GF-D8 (cell line): ENCODE measurements around the gene EVI5.
A peak's percentile ranks its signal among the peaks of the same experiment; 100 is the strongest.

Source experiments
- DNase-seq: peaks from one replicate; lab custom pipeline; 2025; lab: John Stamatoyannopoulos, UW

EVI5 gene

DNA sequence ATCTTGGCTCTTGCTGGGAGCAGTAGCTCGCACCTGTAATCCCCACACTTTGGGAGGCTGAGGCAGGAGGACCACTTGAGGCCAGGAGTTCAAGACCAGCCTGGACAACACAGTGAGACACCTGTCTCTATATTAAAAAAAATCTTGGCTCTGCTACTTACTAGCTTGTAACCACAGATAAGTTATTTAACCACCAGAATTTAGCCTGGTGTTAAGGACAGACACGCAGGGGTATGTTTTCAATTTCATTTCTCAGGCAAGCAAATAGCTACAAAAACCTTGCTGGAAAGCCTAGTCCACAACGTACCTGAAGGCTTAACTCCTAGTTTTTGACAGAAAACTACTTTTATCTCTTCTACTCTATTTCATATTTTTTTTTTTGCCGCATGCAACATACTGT, 273.4 kb downstream of the EVI5 start:
- no peak for DNase-seq

DNA sequence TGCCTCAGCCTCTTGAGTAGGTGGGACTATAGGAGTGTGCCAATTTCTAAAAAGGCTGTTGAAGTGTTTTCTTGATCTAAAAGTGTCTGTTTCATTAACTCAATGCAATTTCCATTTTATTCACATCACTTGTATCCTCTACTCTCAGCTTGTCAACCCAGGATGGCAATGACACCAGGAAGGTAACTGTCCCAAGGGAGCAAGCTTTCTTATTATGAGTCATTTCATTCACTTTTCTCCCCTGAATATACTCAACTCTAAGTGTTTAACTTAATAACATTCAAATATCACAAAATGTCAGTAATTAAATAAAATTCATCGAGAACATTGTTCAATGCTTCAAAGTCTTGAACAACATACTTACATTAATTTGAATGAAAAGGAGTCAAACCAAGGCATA, 275.3 kb downstream of the EVI5 start:
- DNase-seq = no peak

DNA sequence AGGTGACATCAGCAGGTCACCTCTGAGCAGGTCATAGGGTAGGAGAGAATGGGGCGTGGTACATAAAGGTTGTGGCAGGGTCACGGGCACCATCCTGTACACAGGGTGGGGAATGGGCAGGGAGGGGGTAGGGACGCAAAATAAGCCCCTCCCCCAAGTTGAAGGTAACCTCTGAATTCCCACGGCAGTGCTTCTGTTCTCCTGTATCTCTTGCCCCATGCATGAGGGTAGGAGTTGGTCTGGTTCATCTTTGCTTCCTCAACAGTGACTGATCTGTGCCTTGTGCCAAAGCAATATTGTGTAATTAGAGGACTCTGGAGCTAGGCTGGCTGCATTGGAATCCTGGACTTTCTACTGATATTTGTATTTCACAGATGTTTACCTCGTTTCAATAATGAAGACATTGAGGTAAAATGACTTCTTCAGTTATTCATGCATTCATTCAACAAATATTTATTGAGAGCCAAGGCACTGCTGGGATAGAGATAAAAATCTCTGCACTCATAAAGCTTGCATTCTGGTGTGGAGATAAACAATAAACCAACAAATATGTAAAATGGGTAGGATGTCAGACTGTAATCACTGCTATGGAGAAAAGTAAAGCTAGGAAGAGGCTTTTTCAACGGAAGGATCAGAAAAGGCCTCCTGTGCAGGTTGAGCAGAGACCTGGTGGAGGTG, 279.8 kb downstream of the EVI5 start:
- DNase-seq = no peak

DNA sequence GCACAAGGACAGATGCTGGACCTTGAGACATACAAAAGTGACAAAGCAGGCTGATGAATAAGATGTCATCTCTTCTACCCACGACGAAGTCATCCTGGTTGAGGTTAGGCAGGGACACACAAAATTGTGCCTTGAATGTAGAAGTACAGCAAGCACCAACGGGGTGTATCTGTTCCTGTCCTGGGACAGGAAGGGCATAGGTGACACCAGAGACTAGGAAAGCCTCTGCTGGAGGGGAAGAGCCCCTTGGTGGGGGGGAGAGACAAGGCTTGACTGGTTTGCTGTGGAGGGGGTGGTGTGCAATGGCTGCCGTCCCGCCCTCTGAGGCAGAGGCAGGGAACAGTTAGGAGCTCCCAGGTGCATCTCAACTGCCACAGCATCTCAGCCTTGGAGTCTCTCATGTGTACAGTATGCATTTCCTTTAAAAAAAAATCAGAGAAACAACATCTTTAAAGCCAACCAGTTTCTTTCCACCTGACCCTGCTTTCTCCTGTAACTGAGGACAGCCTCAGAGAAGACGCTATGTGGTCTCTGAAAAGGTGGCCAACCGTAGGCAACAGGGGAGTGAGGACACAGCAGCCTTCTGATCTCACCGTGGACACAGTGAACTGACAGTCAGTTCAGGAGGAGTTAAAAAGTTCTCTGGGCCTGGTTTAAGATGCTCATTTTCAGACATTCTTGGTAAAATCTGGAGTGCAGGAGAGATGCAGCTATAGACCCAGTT, 280.5 kb downstream of the EVI5 start:
- no peak for DNase-seq

DNA sequence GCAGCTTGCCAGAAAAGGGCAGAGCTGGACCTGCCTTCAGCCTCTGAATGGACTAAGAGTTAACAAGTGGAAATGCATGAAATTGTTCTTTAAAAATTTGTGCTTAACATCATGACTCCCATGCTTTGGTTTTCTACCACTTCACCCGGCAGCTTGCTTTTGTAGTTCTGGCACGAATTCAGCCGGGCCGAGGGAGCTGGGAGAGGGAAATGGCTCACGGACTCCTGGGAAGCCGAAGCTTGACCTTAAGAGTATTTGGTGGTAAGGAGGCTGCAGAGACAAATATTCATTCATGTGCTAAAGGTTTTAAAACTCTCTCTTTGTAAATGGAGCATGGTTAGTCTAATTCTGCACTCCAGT, 281.0 kb downstream of the EVI5 start:
- no peak for DNase-seq

DNA sequence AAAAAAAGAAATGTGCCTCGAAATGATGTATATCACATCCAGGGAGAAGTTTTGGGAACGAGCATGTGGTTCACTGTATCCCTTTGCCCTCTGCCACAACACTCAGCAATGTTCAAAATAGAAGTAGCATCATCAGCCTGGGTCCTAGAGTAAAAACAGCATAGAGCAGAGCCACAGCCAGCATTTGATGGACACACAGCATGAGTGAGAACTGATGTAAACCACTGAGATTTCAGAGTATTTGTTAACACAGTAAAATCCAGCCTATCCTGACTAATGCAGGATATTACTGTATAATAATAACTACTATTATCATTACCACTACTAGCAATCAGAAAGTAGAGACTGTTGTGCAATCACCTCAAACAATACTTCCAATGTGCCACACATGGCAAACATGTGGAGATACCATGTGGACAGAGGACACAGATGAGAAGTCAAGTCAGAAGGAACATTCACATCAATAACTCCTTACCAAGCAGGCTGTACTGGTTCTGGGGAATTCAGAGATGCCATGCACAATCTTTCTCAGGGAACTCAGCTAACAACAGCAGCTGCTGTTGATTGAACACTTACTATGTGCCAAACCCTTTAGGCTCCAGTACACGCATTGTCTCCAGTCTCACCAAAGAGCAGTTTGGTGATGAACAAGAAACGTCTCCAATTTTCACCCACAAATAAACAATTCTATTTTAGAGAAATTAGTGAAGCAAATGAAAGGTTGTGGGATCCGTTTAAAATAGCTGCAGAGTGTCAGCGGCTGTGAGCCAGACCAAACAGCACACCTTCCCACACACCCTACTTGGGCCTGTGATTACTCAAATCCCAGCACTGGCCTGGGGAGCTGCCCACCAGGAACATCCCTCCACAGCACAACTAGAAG, 281.6 kb downstream of the EVI5 start:
- DNase-seq = no peak

DNA sequence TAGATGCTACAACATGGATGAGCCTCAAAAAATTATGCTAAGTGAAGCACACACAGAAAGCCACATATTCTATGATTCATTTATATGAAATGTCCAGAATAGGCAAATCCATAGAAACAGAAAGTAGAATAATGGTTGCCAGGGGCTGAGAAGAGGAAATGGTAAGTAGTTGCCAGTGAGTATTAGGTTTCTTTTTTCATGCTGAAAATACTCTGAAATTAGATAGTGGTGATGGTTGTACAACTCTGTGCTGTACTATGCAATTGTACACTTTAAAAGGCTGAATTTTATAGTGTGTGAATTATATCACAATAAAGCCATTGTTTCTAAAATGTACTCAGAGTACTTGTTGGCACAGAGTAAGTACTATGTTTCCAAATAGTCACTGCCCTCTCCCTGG, 282.7 kb downstream of the EVI5 start:
- no peak for DNase-seq

DNA sequence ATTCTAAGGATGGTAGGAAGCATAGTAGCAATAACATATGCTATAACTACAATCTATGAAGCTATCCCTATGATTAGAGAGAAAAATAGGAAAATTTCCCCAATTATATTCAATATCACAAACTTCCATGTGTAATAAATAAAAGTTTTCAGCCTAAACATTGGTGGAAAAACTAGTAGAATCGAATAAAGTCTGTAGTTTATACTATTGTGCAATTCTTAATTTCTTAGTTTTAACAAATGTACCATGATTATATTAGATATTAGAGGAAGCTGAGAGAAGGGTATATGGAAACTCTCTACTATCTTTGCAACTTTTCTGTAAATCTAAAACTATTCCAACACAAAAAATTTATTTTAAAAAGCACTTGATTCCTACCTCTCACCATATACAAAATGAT, 284.4 kb downstream of the EVI5 start:
- no peak for DNase-seq

DNA sequence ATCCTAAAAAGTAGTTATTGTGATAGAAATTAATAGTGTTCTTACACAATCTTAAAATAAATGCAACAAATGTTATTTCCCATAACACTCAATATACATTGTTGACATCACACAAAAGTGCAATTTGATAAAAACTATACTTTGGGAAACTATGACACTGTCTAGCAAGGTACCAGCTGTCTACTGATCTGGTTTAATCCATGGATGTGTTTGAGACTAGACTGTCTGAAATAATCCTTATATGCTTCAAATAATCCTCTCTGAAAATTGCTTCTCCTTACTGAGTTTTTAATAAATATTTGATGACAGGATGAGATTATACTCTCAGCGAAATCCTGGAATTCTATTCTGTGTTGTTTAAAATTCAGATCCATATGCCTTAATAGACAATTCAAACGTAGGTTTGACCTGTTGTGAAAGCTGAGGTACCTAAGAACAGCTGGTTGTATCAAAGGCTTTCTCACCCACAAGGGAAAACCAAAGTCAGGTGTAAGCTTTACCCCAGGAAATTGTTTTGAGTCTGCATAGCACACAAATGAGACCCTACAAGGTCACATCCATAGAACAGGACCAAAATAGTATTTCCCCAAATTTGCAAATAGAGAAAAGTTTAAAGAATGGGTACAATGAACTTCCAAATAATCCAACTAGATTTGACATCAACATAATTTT, 289.4 kb downstream of the EVI5 start:
- DNase-seq = no peak

DNA sequence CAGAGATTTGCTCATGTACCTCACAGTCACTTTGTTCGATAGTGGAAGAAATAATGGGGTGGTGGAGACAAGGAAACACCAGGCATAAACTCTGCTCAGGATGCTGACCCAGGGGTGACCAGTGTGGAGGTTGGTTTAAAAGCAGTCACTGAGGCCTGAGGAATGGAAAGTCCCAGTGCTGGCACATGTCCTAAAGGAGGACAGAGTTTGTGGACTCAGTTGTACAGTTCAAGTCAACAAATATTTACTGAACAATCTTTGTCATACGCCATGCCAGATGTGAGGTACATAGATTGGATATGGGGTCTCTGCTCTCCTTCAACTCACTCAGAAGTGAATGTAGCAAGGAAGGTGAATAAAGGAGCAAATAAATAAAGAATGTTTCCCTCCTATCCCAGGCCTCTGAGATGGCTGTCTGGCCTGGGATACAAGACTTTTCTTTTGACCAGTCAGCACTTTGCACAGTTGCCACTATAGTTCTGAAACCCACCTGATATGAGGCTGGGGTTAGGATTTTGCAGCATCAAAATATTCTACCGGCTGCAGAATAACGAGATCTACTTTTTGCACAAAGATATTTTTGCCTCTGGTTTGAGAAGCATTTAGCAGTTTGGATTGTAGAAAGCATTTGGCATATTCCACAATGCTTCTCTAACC, 290.3 kb downstream of the EVI5 start:
- DNase-seq = no peak

DNA sequence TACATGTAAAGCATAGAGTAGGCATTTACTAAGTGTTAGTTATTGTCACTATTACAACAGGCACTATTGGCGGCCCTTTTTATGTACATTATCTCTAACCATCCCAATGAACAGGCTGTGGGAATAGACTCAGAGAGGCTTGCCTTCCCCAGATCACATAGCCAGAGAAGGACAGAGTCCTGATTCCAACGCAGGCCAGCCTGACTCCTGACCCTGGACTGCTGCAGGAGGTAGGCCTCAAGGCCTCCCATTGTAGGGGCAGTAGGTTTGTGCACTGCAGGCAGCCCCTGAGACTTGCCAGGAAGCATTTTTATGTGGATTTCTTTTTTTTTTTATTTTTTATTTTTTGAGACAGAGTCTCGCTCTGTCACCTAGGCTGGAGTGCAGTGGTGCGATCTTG, 291.8 kb downstream of the EVI5 start:
- no peak for DNase-seq

DNA sequence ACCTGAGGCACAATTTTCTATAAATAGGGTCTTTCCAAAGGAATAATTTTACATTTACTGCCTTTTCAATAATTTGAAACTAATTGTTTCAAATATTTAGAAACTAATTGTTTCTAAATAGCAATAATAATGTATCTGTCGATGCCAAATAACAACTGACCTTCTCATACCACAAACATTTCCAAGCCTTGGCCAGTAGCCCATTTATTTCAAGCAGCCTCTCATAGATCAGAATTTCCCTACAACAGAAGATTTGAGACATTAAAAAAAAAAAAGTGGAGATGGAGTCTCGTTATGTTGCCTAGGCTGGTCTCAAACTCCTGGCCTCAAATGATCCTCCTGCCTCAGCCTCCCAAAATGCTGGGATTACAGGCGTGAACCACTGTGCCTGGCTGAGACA, 296.1 kb downstream of the EVI5 start:
- DNase-seq = no peak

DNA sequence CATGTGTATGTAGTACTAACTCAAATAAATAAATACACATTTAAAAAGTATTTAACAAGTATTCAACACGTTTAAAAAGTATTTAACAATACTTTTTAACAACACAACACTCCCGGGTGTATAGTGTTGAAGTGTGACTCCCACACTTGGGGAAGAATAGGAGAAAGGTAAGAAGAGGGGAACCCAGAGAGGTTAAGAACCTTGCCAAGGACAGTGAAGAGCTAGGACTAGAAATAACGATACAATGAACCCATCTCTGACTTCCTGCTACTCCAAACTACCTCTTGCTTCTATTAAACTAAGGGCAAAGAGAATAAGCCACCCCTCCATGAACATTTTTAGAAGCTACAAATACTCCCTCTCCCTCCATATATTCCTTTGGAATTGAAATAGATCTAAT, 296.5 kb downstream of the EVI5 start:
- DNase-seq = no peak

DNA sequence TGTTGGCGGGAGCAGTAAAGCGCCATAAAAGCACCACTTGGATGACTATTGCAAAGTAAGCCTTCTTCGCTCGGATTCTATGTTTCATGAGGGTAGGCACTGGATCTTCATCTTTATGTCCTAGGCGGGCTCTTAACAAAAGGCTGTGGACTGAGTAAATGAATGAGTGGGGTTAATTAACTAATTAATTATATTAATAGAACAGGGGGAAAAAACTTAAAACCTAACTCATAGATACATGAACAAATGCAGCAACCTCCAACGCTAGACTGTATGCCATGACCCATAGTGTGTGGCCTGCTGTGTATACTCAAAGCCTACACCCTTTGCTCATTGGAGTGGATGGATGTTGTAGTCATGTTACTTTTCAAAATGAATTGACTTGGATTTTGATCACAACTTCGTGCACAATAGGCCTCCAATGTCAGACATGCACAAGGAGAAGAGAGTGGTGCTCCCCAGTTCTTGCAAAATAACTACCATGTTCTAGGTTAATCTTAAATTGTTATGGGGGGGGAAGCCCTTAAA, 297.8 kb downstream of the EVI5 start:
- no peak for DNase-seq

DNA sequence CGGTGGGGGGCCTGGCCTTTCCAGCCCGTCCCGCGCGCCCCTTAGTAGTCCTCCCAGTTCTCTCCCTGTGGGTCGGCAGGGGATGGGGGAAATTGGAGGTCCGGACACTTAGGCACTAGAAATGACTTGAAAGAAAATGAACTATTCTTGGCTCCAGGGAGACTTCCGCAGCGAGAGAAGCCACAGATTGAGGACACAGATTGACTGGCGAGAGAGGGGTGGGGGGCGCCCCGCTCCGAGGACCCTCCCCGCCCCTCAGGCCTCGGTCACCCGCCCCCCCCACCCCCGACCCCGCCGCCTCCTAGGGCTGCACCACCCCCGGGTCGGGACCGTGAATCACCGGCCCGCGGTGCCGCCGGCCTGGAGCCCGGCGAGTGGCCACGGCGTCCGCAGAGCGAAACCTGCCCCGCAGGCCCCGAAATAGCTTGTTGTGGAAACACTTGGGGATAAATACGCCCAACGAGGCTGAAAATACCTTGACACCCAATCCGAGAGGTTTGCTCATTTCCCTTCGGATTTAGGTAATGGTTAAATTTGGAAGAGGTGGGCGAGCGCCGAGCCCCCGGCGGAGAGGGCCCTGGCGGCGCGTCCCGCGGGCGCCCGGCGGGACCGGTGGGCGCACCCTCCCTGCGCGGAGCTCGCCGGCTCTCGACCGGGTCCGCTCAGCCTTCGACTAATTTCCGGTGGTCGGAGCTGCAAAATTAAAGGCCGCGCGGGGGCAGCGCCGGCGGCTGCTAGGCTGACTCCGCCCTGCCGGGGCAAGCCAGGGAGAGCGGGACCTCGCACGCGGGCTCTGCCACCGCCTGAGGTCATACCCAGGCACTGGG, 298.4 kb downstream of the EVI5 start, which contains the start of gene GFI1:
Gene GFI1, minus strand, starts transcription at position 675 of the 827 bp plus-strand sequence. CDS start 3,438 bp downstream, outside the sequence.
- DNase-seq = peak; percentile 85

DNA sequence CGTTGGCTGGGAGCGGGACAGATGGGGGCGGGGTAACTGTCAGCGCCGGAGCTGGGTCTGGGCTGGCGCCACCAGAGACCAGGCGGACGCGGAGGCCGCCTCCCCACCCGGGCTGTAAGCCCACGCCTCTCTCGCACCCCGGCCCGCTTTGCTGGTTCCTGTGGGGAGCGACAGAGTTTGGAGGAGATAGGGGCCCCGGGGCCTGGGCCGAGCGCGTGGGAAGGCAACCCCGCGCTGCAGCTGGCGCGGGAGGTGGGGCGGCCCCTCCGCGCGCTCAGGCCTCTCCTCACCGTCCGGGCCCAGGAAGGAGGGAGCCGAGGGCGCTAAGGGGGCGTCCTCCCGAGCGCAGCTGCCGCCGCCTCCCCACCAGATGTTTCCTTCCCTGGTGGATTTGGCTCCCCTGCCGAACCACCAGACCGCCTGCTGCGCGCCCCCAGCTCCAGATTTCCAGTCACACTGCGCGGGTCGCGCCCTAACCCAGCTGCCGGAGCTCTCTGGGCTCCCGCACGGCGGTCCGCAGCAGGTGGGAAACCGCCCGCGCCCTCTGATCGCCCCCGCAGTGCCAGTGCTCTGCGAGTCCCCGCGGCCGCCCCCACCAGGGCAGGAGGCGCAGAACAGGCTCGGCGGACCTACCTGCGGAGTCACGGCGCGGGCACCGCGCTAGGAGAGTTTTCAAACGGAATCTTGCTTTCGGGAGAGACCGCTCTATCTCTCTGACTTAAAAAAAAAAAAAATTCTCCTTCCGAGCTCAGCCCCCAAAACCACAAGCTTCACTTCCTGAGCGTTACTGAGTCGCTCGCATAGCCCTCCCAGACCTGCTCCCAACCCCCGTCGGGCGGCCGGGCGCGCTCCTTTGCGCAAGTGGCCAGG, 299.3 kb downstream of the EVI5 start:
- DNase-seq = peak; percentile 91

DNA sequence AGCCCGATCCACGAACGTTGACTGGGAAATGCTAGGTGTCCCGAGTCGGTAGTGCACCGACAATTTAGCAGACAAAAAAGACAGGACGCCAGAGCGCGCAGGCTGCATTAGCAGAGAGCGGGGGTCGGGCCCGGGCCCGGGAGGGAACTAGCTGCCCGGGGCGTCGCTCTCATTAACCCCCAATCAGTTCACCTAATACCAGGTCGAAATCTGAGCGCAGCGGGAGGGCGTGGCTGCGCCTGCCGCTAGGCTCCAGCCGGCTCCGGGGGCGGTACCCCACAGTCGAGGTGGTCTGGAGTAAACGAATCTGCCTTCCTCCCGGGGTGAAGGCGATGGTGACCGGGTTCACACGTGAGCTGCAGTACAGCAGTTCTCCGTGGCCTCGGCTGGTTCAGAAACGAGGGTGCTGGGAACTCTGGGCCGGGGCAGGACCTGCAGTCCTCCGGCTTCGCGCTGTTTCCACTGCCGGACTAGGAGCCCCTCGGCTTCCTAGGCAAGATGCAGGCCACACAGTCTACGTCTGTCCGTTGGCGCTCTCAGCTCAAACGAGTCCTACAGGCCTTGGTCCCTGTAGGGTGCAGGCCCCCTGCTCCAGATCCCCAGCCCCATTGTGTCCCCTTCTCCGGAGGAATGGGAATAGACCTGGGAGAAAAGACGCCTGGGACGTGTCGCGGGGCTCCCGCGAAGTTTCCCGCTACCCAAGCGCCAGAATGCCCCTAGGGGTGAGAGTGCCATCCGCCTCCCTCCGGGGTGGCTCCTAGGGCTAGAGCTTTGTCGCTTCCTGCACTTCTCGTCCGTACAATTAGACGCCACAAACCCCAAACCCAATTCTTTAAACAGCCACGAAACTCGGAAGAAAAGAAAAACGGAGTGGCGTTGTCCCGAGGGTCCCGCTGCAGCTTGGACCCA, 300.2 kb downstream of the EVI5 start:
- DNase-seq = no peak
